GM19023 (cell line): ENCODE results near the gene KERA.

Experiments used
- ATAC-seq: cut with Tn5 transposase; IDR thresholded peaks from one replicate; pipeline ENCODE4 v1.9.1; 2021; ENCODE audit warnings: mild to moderate bottlenecking, moderate library complexity; ENCODE audit not compliant: unreplicated experiment

KERA gene

GRCh38 chr12:91074154-91074709 is 16.4 kb upstream of the KERA start:
- no peak for ATAC-seq

- no peak for ATAC-seq
These were observed 15.6 kb upstream of the KERA start for GRCh38 chr12:91073426-91073825.

GRCh38 chr12:91072931-91073330 is 15.1 kb upstream of the KERA start:
- no peak for ATAC-seq

GRCh38 chr12:91070936-91071335 is 13.1 kb upstream of the KERA start:
- ATAC-seq = no peak

GRCh38 chr12:91065396-91065795 is 7.6 kb upstream of the KERA start:
- ATAC-seq = no peak

GRCh38 chr12:91064640-91065039 is 6.8 kb upstream of the KERA start:
- no peak for ATAC-seq

GRCh38 chr12:91061091-91061490 is 3.3 kb upstream of the KERA start:
- no peak for ATAC-seq

- ATAC-seq = no peak
These were observed 1.4 kb upstream of the KERA start for GRCh38 chr12:91059211-91059610.

GRCh38 chr12:91058786-91059185 is 962 bp upstream of the KERA start:
- no peak for ATAC-seq

GRCh38 chr12:91056488-91056887 is 1.3 kb downstream of the KERA start:
- no peak for ATAC-seq

GRCh38 chr12:91055976-91056375 is 1.8 kb downstream of the KERA start:
- no peak for ATAC-seq

- no peak for ATAC-seq
These were observed 3.7 kb downstream of the KERA start for GRCh38 chr12:91053951-91054715.

- no peak for ATAC-seq
These were observed 5.8 kb downstream of the KERA start for GRCh38 chr12:91052026-91052425.

- ATAC-seq = no peak
These were observed 13.2 kb downstream of the KERA start for GRCh38 chr12:91044586-91044985.

GRCh38 chr12:91043408-91043807 is 14.4 kb downstream of the KERA start:
- ATAC-seq = no peak

- ATAC-seq = no peak
These were observed 17.6 kb downstream of the KERA start for GRCh38 chr12:91040096-91040755.

- ATAC-seq = no peak
These were observed 20.5 kb downstream of the KERA start for GRCh38 chr12:91037276-91037675.

- no peak for ATAC-seq
These were observed 24.6 kb downstream of the KERA start for GRCh38 chr12:91033251-91033650.

GRCh38 chr12:91023326-91024004 is 34.4 kb downstream of the KERA start:
- ATAC-seq = no peak

GRCh38 chr12:91021076-91021475 is 36.7 kb downstream of the KERA start:
- ATAC-seq = no peak

- ATAC-seq = no peak
These were observed 38.4 kb downstream of the KERA start for GRCh38 chr12:91019455-91019854.
